ENCODE measurements around the gene ERBB2. TPM values are rescaled to one million over a fixed set of nuclear protein-coding genes. Genes with fewer than 3 reads are reported as not detected.

The ERBB2 gene
- total RNA-seq, 4 donors from 2014 or later, result 175 to 439 (median 234) TPM

DNA sequence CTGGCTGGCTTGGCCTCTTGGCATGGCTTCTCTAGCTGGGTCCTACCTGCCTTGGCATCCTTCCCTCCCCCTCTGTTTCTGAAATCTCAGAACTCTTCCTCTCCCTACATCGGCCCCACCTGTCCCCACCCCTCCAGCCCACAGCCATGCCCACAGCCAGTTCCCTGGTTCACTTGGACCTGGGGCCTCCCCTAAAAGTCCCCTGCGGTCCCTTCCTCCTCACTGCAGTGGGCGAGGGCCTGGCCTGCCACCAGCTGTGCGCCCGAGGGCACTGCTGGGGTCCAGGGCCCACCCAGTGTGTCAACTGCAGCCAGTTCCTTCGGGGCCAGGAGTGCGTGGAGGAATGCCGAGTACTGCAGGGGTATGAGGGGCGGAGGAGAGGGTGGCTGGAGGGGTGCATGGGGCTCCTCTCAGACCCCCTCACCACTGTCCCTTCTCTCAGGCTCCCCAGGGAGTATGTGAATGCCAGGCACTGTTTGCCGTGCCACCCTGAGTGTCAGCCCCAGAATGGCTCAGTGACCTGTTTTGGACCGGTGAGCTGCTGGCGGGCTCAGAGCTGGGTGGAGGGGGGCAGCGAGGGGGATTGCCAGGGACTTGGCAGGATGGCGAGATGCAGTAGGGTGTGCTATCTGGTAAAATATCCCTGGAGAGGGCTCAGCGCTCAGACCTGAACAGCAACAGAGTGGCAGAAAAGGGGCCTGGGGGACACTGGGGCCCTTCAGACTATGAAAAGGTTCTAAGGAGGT lies 16.4 kb downstream of the ERBB2 start:
- H3K9me3 ChIP-seq, result no peaks in the 10 kb centered on the region
- DNase-seq, result no peak
- H3K27me3 ChIP-seq, result no peaks in the 10 kb centered on the region
- H3K36me3 ChIP-seq, result peaks cover 0 to 15% (median 7%) of the 10 kb centered on the region in 4 donors
- 60 to 65% methylated on average over 1 to 15 of the region's 15 CpGs for WGBS, 2 donors (ENCODE audit: low coverage in 1 of 2)
- TF ChIP-seq, protein P1, sequence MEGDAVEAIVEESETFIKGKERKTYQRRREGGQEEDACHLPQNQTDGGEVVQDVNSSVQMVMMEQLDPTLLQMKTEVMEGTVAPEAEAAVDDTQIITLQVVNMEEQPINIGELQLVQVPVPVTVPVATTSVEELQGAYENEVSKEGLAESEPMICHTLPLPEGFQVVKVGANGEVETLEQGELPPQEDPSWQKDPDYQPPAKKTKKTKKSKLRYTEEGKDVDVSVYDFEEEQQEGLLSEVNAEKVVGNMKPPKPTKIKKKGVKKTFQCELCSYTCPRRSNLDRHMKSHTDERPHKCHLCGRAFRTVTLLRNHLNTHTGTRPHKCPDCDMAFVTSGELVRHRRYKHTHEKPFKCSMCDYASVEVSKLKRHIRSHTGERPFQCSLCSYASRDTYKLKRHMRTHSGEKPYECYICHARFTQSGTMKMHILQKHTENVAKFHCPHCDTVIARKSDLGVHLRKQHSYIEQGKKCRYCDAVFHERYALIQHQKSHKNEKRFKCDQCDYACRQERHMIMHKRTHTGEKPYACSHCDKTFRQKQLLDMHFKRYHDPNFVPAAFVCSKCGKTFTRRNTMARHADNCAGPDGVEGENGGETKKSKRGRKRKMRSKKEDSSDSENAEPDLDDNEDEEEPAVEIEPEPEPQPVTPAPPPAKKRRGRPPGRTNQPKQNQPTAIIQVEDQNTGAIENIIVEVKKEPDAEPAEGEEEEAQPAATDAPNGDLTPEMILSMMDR (IDR thresholded peaks at IDR 0.05), result no peak
- no peak for TF ChIP-seq POLR2AphosphoS5 (IDR thresholded peaks at IDR 0.05)
- no peak for TF ChIP-seq EP300 (IDR thresholded peaks at IDR 0.05; ENCODE audit: low read depth)
- TF ChIP-seq POLR2A (IDR thresholded peaks at IDR 0.05), result no peak
- peak overlapping the region; percentile 75 to 88 (median 84) for H3K27ac ChIP-seq
- intact Hi-C loops (cut with DNase I; ENCODE audit: low total_unique reads), result no loop called here
- H3K4me1 ChIP-seq, result peaks cover 0 to 40% (median 19%) of the 10 kb centered on the region in 4 donors
- in situ Hi-C loops (cut with MboI; ENCODE audit: low pct_ligation_motif_present in 1 of 4, low pct_unique_long_range_greater_than_20kb in 1 of 4, low sequenced_read_pairs in 3 of 4), result no loop called here
- H3K4me3 ChIP-seq, result no peak overlapping the region

DNA sequence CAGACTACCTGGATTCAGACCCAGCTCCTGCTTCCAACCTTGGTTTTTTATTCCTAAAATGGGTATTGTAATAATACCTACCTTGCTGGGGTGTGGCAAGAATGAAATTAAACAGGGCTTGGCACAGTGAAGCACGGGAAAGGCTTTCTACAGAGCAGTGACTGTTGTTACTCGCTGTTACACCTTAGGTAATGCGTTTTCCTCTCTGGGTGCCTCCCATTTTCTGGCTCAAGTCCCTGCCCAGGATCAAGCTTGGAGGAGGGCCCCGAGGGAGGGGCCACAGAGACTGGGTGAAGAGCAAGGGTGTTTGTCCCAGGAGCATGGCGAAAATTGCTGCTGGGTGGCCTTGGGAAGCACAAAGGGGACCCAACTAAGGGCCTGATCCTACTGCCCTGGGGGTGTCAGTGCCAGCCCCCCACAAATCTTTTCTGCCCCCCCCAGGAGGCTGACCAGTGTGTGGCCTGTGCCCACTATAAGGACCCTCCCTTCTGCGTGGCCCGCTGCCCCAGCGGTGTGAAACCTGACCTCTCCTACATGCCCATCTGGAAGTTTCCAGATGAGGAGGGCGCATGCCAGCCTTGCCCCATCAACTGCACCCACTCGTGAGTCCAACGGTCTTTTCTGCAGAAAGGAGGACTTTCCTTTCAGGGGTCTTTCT lies 17.1 kb downstream of the ERBB2 start:
- Histone ChIP-seq H3K4me1 (peaks cover 0 to 40% (median 19%) of the 10 kb centered on the region in 4 donors), H3K4me3 (no peak overlapping the region), H3K27me3 (no peaks in the 10 kb centered on the region), H3K9me3 (no peaks in the 10 kb centered on the region), H3K36me3 (peaks cover 0 to 15% (median 5%) of the 10 kb centered on the region in 4 donors), H3K27ac (peak overlapping the region; percentile 75 to 88 (median 84))
- WGBS, 2 donors (ENCODE audit: low coverage in 1 of 2), result 65 to 81% methylated on average over 6 to 11 of the region's 11 CpGs
- intact Hi-C loops (cut with DNase I; ENCODE audit: low total_unique reads) (no loop called here), in situ Hi-C loops (cut with MboI; ENCODE audit: low pct_ligation_motif_present in 1 of 4, low pct_unique_long_range_greater_than_20kb in 1 of 4, low sequenced_read_pairs in 3 of 4) (no loop called here)
- TF ChIP-seq EP300 (IDR thresholded peaks at IDR 0.05; ENCODE audit: low read depth) (no peak), POLR2AphosphoS5 (IDR thresholded peaks at IDR 0.05) (peak in 2 of 3 donors; percentile 43 to 67)
- peak; percentile 83 for DNase-seq

DNA sequence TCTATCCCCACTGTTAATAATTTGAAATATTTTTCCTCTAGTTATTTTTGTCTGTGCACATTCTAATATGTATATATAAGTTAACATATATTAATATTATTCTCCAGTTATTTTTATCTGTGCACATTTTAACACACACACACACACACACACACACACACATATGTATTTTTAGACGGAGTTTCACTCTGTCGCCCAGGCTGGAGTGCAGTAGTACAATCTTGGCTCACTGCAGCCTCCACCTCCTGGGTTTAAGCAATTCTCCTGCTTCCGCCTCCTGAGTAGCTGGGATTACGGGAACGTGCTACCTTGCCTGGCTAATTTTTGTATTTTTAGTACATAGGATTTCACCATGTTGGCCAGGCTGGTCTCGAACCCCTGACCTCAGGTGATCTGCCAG lies 17.8 kb downstream of the ERBB2 start:
- peaks cover 0 to 40% (median 19%) of the 10 kb centered on the region in 4 donors for H3K4me1 ChIP-seq
- no peak for TF ChIP-seq EP300 (IDR thresholded peaks at IDR 0.05; ENCODE audit: low read depth)
- TF ChIP-seq POLR2A (IDR thresholded peaks at IDR 0.05), result no peak
- TF ChIP-seq, protein P1 (IDR thresholded peaks at IDR 0.05), result no peak
- no peak for TF ChIP-seq POLR2AphosphoS5 (IDR thresholded peaks at IDR 0.05)
- H3K27me3 ChIP-seq, result no peaks in the 10 kb centered on the region
- H3K4me3 ChIP-seq, result no peak overlapping the region
- in situ Hi-C loops (cut with MboI; ENCODE audit: low pct_ligation_motif_present in 1 of 4, low pct_unique_long_range_greater_than_20kb in 1 of 4, low sequenced_read_pairs in 3 of 4) (no loop called here), intact Hi-C loops (cut with DNase I; ENCODE audit: low total_unique reads) (no loop called here)
- H3K9me3 ChIP-seq, result no peaks in the 10 kb centered on the region
- no peak for DNase-seq
- WGBS, 2 donors (ENCODE audit: low coverage in 1 of 2), result 76 to 80% methylated on average over 5 to 6 of the region's 6 CpGs
- H3K36me3 ChIP-seq, result peaks cover 0 to 13% (median 3%) of the 10 kb centered on the region in 4 donors
- peak overlapping the region in 1 of 4 donors; percentile 87 for H3K27ac ChIP-seq

DNA sequence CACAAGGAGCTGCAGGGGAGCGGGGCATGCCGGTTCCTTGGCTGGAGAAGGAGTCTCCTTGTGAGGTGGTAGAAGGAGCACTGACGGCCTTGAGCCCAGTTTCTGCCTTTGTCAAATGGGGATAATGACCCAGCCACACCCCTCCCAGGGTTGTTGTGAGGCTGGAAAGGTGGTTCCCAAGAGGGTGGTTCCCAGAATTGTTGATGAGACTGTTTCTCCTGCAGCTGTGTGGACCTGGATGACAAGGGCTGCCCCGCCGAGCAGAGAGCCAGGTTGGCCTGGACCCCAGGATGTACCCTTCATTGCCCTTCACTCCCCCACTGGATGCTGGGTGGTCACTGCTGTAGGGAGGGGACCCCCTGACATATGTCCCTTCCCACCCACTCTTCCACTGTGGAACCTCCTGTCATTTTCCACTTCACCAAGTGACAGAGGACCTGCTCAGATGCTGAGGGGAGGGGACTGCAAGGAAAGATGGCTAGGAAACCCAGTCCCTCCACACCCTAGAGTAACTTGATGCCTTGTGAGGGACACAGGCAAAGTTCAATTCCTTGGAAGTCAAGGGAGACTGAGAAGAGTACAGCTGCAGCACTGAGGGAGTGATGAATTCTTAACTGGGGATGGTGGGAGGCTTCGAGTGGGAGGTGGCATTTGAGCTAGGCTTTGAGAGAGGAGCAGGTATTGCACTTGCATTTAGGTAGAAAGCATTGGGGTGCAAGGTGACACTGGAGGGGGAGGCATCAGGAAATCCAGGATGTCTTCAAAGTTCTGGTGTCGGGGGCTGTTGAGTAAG lies 19.9 kb downstream of the ERBB2 start:
- H3K36me3 ChIP-seq, result peaks cover 0 to 11% (median 3%) of the 10 kb centered on the region in 4 donors
- intact Hi-C loops (cut with DNase I; ENCODE audit: low total_unique reads), result no loop called here
- no peak overlapping the region for H3K4me3 ChIP-seq
- DNase-seq, result peak; percentile 61
- peaks cover 0 to 45% (median 19%) of the 10 kb centered on the region in 4 donors for H3K4me1 ChIP-seq
- H3K27me3 ChIP-seq, result no peaks in the 10 kb centered on the region
- WGBS, 2 donors (ENCODE audit: low coverage in 1 of 2), result 79 to 93% methylated on average over 2 to 7 of the region's 7 CpGs
- TF ChIP-seq EP300 (IDR thresholded peaks at IDR 0.05; ENCODE audit: low read depth) (no peak), POLR2AphosphoS5 (IDR thresholded peaks at IDR 0.05) (no peak), POLR2A (IDR thresholded peaks at IDR 0.05) (no peak)
- TF ChIP-seq, protein P1 (IDR thresholded peaks at IDR 0.05), result no peak
- peak overlapping the region; percentile 12 to 54 (median 32) for H3K27ac ChIP-seq
- in situ Hi-C loops (cut with MboI; ENCODE audit: low pct_ligation_motif_present in 1 of 4, low pct_unique_long_range_greater_than_20kb in 1 of 4, low sequenced_read_pairs in 3 of 4), result no loop called here
- no peaks in the 10 kb centered on the region for H3K9me3 ChIP-seq

Measured in transverse colon (tissue), 4 donors.